HG03064 (cell line): ENCODE results near the gene TMEM217.
A peak's percentile ranks its signal among the peaks of the same experiment; 100 is the strongest.

Experiments used
- ATAC-seq: cut with Tn5 transposase; IDR thresholded peaks from one replicate; pipeline ENCODE4 v1.9.1; 2021; ENCODE audit warnings: low read depth; ENCODE audit not compliant: unreplicated experiment

The TMEM217 gene

DNA sequence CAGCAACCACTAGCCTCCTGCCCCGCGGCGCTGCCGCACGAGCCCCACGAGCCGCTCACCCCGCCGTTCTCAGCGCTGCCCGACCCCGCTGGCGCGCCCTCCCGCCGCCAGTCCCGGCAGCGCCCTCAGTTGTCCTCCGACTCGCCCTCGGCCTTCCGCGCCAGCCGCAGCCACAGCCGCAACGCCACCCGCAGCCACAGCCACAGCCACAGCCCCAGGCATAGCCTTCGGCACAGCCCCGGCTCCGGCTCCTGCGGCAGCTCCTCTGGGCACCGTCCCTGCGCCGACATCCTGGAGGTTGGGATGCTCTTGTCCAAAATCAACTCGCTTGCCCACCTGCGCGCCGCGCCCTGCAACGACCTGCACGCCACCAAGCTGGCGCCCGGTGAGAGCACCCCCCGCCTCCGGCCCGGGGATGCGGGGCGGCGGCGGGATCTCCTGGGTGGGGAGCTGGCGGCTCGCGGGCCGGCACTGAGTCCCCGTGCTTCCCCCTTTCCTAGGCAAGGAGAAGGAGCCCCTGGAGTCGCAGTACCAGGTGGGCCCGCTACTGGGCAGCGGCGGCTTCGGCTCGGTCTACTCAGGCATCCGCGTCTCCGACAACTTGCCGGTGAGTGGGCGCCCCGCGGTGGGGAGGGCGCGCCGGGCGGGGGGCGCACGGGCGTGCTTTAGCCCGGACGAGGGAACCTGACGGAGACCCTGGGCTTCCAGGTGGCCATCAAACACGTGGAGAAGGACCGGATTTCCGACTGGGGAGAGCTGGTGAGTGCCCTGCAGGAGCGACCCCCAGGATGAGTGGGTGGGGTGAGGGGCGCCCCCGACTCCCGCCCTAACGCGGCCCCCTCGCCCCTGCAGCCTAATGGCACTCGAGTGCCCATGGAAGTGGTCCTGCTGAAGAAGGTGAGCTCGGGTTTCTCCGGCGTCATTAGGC, 87.4 kb downstream of the TMEM217 start:
- ATAC-seq, result peak; percentile 23

DNA sequence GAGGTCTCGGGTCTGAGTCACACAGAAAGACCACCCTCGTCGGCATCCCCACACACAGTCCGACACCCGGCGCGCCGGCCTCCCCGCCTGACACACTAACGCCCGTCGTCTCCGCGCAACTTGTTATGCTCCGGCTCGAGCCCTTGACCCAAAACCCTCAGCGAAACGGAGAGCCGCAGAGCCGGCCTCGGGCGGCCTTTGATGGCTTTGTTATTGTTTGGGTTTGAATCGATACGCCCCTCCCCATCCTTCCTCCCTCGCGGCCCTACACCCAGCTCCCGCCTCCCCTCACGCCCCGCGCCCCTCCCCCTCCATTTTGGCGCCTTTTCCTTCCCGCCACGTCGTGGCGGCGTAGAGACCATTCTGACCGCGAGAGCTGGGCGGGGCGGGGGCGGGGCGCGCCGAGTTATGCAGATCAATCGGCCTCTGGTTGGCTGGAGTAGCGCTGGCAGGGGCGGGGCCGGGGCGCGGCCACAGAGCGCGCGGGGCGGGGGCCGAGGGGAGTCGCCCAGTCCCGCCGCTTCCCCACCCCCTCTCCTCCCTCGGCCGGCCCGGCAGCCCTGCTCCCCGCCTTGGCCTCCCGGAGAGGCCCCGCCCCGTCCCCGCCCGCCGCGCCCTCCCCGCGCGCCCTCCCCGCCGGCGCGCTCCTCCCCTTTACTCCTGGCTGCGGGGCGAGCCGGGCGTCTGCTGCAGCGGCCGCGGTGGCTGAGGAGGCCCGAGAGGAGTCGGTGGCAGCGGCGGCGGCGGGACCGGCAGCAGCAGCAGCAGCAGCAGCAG, 88.3 kb downstream of the TMEM217 start, which contains the start of gene PIM1:
Gene PIM1 (plus strand): TSS at position 657 of the 777 bp plus-strand sequence. CDS start 424 bp downstream, outside the sequence.
- ATAC-seq, result peak; percentile 57

DNA sequence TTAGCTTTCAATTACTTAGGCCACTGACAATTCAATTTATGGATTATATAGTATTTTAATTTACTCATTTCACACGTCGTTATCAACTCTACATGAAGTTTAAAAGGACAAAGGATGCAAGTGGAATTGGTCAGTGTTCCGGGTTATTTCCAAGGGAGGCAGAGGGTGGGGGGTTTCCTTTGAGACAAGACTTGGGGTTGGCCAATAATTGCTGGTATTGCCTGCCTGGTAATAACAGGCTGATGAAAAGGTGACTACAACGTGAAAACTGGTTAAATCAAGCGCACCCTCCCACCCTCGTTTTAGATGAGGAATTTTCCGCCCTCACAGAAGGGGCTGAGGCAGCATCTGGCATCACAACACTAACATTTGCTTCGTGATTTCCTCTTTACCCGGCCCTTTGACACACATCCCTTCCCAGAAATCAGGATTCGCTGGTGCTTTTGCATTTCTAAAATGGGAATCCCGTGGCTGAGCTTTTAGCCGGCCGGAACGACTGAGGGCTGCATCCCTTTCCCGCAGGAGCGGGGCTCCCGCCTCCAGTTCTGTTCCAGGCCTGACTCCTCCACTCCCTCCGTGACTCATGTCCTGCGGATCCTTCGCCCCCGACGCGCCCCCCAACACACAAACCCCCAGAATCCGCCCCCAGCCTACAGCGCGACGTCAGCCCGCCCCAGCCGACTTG, 89.0 kb downstream of the TMEM217 start:
- ATAC-seq, result no peak

DNA sequence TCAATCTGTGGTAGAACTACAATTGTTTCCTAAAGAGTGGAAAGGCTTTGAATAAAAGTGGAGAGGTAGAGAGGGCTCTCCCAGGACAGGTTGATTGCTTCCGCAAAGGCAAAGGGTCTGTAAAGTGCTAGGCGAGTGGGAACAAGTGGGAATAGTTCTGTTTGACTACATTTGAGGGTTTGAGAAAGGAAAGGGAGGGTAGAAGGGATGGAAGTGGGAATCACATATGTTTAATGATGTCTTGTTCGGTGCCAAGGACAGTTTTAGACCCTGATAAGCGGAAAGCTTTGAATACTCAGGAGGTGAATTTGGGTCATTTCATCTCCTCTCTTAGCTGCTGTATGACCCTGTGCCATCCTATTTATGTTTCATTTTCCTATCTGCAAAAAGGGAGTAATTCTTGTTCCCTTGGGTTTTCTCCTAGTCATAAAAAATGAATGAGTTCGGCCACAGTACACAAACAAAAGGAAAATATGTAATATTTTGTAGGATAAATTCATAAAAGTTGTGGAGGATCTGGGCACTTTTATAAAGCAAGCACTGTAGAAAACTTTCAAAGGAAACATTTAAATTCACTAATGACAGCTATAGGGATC, 89.7 kb downstream of the TMEM217 start:
- ATAC-seq, result no peak

DNA sequence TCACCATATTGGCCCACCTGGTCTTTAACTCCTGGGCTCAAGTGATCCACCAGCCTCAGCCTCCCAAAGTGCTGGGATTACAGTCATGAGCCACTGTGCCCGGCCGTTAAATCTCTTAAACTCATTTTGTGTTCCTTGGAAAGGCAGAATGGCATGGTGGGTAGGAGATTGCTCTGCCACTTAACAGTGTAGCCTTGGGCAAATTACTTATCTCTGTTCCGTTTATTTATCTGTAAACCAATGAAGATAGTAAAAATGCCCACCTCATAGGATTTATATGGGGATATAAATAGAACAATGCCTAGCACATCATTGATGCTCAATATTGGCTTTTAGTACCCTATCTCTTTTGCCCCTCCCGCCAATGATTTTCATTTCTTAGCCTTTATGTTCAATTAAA, 95.2 kb downstream of the TMEM217 start:
- ATAC-seq, result no peak
